WERI-Rb-1 (cell line): ENCODE measurements around the gene C16orf54.
"Not testable (repeated sequence)": the region's sequence is repeated elsewhere in the genome, so short reads cannot be mapped to it uniquely, and the experiment has no call there.

ENCODE experiments used
- DNase-seq: peaks from one replicate; pipeline ENCODE4 v3.0.0-alpha.2; 2020
- H3K27ac ChIP-seq: fragments of 250-450 bp; sonication (Bioruptor Pico); 2 replicates; pipeline ENCODE4 v1.5.1; 2020; ENCODE audit warnings: mild to moderate bottlenecking, moderate library complexity
- H3K27me3 ChIP-seq: fragments of 250-450 bp; sonication (Bioruptor Pico); 2 replicates; pipeline ENCODE4 v1.5.1; 2021; ENCODE audit warnings: mild to moderate bottlenecking, low read depth, moderate library complexity; ENCODE audit not compliant: insufficient read depth, severe bottlenecking
- H3K36me3 ChIP-seq: fragments of 250-450 bp; sonication (Bioruptor Pico); 2 replicates; pipeline ENCODE4 v1.5.1; 2020; ENCODE audit warnings: mild to moderate bottlenecking, moderate library complexity
- H3K4me3 ChIP-seq: 2 replicates; pipeline ENCODE4 v1.5.1; 2011; ENCODE audit warnings: low read depth, mild to moderate bottlenecking, control low read depth, low read length
- H3K9me3 ChIP-seq: fragments of 250-450 bp; sonication (Bioruptor Pico); 2 replicates; pipeline ENCODE4 v1.5.1; 2021; ENCODE audit warnings: mild to moderate bottlenecking, moderate library complexity; ENCODE audit not compliant: severe bottlenecking
- TF ChIP-seq, protein P1 (sequence below): IDR thresholded peaks from 2 replicates; pipeline ENCODE4 v1.5.1; 2011; ENCODE audit warnings: low read depth, mild to moderate bottlenecking, control low read depth, inconsistent platforms, low read length

Gene C16orf54

DNA sequence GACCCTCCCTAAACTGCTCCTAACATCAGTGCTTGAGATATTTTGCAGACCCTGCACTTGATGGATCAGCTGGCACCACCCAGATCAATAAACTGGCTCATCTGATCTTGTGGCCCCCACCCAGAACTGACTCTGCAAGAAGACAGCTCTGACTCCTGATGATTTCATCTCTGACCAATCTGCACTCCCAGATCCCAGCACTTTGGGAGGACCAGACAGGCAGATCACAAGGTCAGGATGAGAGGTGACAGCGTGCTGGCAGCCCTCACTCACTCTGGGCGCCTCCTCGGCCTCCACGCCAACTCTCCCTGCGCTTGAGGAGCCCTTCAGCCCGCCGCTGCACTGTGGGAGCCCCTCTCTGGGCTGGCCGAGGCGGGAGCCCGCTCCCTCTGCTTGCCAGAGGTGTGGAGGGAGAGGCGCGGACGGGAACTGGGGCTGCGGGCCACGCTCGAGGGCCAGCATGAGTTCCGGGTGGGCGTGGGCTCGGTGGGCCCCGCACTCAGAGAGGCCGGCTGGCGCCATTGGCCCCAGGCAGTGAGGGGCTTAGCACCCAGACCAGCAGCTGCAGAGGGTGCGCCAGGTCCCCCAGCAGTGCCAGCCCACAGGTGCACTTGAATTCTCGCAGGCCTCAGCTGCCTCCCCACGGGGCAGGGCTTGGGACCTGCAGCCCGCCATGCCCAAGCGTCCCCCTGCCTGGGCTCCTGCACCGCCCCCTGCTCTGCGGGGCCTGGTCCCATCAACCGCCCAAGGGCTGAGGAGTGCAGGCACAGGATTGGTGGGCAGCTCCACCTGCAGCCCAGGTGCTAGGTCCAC lies 2.4 kb upstream of the C16orf54 start:
- Histone ChIP-seq H3K36me3 (no peaks in the 10 kb centered on the region), H3K9me3 (peaks cover 10% of the 10 kb centered on the region), H3K27ac (no peak overlapping the region), H3K4me3 (no peak overlapping the region), H3K27me3 (no peaks in the 10 kb centered on the region)
- DNase-seq, result no peak
- TF ChIP-seq, protein P1, sequence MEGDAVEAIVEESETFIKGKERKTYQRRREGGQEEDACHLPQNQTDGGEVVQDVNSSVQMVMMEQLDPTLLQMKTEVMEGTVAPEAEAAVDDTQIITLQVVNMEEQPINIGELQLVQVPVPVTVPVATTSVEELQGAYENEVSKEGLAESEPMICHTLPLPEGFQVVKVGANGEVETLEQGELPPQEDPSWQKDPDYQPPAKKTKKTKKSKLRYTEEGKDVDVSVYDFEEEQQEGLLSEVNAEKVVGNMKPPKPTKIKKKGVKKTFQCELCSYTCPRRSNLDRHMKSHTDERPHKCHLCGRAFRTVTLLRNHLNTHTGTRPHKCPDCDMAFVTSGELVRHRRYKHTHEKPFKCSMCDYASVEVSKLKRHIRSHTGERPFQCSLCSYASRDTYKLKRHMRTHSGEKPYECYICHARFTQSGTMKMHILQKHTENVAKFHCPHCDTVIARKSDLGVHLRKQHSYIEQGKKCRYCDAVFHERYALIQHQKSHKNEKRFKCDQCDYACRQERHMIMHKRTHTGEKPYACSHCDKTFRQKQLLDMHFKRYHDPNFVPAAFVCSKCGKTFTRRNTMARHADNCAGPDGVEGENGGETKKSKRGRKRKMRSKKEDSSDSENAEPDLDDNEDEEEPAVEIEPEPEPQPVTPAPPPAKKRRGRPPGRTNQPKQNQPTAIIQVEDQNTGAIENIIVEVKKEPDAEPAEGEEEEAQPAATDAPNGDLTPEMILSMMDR, result no peak

DNA sequence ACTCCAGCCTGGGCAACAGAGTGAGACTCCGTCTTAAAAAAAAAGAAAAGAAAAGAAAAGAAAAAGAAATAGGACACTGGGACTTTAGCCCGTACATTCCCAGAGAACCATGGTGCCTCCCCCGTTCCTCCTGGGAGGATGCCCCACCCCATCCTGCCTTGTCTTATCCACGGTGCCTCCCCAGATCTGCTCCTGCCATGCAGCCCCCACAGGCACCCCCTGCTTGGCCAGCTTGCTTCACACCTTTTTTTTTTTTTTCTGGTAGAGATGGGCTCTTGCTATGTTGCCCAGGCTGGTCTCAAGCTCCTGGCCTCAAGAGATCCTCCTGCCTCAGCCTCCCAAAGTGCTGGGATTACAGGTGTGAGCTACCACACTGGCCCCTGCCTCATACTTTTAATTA lies 728 bp upstream of the C16orf54 start:
- not testable (repeated sequence) for H3K4me3 ChIP-seq, H3K27ac ChIP-seq, H3K9me3 ChIP-seq, H3K36me3 ChIP-seq, H3K27me3 ChIP-seq, DNase-seq

DNA sequence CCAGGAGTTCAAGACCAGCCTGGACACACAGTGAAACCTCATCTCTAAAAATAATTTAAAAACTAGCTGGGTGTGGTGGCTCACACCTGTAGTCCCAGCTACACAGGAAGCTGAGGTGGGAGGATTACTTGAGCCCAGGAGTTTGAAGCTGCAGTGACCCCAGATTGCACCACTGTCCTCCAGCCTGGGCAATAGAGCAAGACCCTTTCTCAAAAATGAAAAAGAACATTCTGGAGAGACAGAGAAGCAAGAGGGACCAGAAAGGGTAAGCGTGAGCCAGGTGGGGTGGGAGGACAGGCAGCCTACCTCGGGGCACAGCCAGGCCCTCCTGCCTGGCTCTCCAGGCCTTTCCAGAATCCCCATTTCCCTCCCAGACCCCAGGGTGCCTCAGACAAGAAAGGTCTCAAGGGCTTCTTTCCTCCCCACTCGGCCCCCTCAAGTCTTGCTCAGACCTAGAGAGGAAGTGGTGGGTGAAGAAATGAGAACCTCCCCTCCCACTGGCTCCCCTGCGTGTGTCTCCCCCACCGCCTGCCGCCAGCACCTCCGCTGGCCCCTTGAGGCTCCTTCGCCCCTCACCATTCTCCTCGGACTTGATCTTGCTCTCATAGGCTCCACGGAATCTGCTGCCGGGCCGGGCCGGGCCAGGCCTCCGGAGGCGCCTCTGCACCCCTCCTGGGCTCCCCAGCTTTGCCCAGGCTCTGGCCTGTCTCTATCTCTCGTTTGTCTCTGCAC lies 503 bp downstream of the C16orf54 start:
- no peak overlapping the region for H3K4me3 ChIP-seq
- H3K36me3 ChIP-seq, result no peaks in the 10 kb centered on the region
- H3K9me3 ChIP-seq, result peaks cover 10% of the 10 kb centered on the region
- DNase-seq, result no peak
- no peaks in the 10 kb centered on the region for H3K27me3 ChIP-seq
- H3K27ac ChIP-seq, result no peak overlapping the region
- TF ChIP-seq, protein P1, result no peak

DNA sequence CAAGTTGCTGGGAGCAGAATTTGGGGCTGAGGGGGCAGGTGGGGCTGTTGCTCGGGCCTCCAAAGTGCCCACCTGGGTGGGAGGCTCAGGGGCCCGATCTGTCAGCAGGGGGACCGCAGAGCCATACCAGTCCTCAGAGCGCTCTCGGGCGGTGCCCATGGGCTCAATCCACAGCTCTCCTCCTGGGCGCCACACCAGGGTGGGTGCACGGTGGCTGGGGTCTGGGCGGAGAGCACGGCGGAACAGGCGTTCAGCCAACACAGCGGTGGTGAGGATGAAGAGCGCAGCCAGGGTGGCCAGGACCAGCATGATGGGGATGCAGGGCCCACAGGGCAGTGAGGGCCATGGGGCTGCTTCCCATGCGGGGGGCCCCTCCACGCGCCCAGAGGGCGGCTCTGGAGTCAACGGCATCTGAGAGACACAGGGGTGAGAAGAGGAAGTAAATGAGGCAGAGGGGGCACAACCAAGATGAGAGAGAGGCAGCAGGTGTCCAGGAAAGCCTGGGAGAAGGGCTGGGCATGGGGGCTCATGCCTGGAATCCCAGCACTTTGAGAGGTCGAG lies 1.2 kb downstream of the C16orf54 start:
- Histone ChIP-seq H3K27me3 (no peaks in the 10 kb centered on the region), H3K27ac (no peak overlapping the region), H3K36me3 (no peaks in the 10 kb centered on the region), H3K4me3 (no peak overlapping the region), H3K9me3 (peaks cover 10% of the 10 kb centered on the region)
- no peak for DNase-seq
- TF ChIP-seq, protein P1, result no peak

DNA sequence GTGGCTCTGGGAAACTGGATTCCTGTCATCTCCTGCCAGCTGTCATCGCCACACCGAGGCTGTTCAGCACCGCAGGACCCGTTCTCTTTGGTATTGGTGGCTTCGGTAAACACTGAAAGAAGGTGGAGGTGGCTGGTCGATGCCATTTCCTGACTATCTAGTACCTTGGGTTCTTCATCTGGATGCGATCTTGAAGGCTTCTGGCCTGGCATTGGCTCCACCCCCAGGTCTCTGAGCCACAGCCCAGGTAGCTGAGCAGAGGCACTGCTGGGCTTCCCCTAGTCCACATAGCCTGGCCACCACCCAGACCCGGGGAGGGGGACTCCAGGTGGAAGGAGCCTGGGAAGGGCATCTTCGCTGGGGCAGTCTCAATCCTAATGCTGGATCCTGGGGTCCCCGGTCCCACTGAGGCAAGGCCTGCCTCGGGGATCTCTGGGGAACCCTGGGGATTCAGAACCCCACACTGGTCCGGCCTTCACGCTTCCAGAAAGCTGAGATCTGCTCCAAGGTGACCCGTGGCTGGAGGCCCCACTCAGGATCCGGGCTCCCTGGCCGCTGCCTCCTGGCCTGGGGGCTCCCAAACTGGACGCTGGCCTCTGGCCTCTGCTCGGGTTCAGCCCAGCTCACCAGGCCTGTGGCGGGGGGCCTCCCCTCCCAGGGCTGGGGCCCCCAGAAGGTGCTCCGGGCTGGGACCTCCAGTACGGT lies 1.8 kb downstream of the C16orf54 start:
- TF ChIP-seq, protein P1, result no peak
- no peak for DNase-seq
- H3K36me3 ChIP-seq, result no peaks in the 10 kb centered on the region
- no peak overlapping the region for H3K4me3 ChIP-seq
- peaks cover 10% of the 10 kb centered on the region for H3K9me3 ChIP-seq
- no peak overlapping the region for H3K27ac ChIP-seq
- H3K27me3 ChIP-seq, result no peaks in the 10 kb centered on the region

DNA sequence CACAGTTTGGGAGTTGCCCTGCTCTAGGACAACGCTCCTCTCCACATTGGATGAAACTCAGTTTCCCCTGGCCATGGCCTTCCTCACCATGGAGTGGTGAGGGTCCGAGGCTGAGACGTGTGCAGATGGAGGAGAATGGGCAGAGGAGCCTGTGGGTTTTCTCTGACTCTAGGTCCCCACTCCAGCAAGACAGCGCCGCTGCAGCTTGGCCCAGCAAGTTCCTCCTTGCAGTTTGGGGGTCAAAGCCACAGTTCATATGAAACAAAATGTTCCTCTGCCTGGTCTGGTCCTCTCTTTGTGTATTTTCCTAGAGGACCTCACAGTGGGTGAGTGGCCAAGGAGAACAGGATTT lies 2.3 kb downstream of the C16orf54 start:
- no peaks in the 10 kb centered on the region for H3K27me3 ChIP-seq
- H3K27ac ChIP-seq, result no peak overlapping the region
- no peak overlapping the region for H3K4me3 ChIP-seq
- no peak for DNase-seq
- peaks cover 7% of the 10 kb centered on the region for H3K9me3 ChIP-seq
- TF ChIP-seq, protein P1, result no peak
- no peaks in the 10 kb centered on the region for H3K36me3 ChIP-seq
